GM19025 (cell line): ENCODE data around the gene C14orf180.

Experiments used
- ATAC-seq: cut with Tn5 transposase; IDR thresholded peaks from one replicate; pipeline ENCODE4 v1.9.1; 2021; ENCODE audit warnings: mild to moderate bottlenecking, low read depth, moderate library complexity; ENCODE audit not compliant: unreplicated experiment

The C14orf180 gene

GRCh38 chr14:104591031-104591430, 11.5 kb downstream of the C14orf180 start:
- no peak for ATAC-seq

- ATAC-seq: no peak
These were observed 12.1 kb downstream of the C14orf180 start for GRCh38 chr14:104591506-104592291.

- ATAC-seq: no peak
These were observed 12.7 kb downstream of the C14orf180 start for GRCh38 chr14:104592292-104592672.

- no peak for ATAC-seq
These were observed 13.2 kb downstream of the C14orf180 start for GRCh38 chr14:104592785-104593184.

GRCh38 chr14:104593241-104593701, 13.7 kb downstream of the C14orf180 start:
- ATAC-seq: no peak

GRCh38 chr14:104593710-104594136, 14.2 kb downstream of the C14orf180 start:
- no peak for ATAC-seq

- no peak for ATAC-seq
These were observed 14.9 kb downstream of the C14orf180 start for GRCh38 chr14:104594310-104595046.

GRCh38 chr14:104595116-104595675, 15.6 kb downstream of the C14orf180 start:
- no peak for ATAC-seq

GRCh38 chr14:104595911-104596450, 16.4 kb downstream of the C14orf180 start:
- ATAC-seq: no peak

- ATAC-seq: no peak
These were observed 16.9 kb downstream of the C14orf180 start for GRCh38 chr14:104596451-104596918.

GRCh38 chr14:104596927-104597351, 17.4 kb downstream of the C14orf180 start:
- no peak for ATAC-seq

- ATAC-seq: no peak
These were observed 18.0 kb downstream of the C14orf180 start for GRCh38 chr14:104597576-104597975.

- ATAC-seq: no peak
These were observed 18.7 kb downstream of the C14orf180 start for GRCh38 chr14:104598039-104598909.

- ATAC-seq: no peak
These were observed 19.3 kb downstream of the C14orf180 start for GRCh38 chr14:104598910-104599273.

- ATAC-seq: no peak
These were observed 19.9 kb downstream of the C14orf180 start for GRCh38 chr14:104599446-104599845.

- no peak for ATAC-seq
These were observed 20.6 kb downstream of the C14orf180 start for GRCh38 chr14:104600141-104600643.

GRCh38 chr14:104600805-104601204, 21.2 kb downstream of the C14orf180 start:
- ATAC-seq: no peak

- ATAC-seq: no peak
These were observed 22.2 kb downstream of the C14orf180 start for GRCh38 chr14:104601786-104602185.

GRCh38 chr14:104602315-104602932, 22.9 kb downstream of the C14orf180 start:
- ATAC-seq: no peak
